Ureter (tissue), 1 donor: ENCODE results near the gene PLXNB1. TPM values are rescaled to one million over a fixed set of nuclear protein-coding genes. Genes with fewer than 3 reads are reported as not detected.

Source experiments
- DNase-seq: peaks from one replicate; pipeline ENCODE4 v3.0.0-alpha.2; 2020; ENCODE audit warnings: low spot score
- total RNA-seq: library from RNA; stranded (reverse); gene quantifications from one replicate; pipeline ENCODE4 v1.2.4, GENCODE V29; 2023
- donor health status: DM: yes; HTN: yes; CAD: no.

The PLXNB1 gene
- total RNA-seq, 1 donor from 2014 or later: 259 TPM

DNA sequence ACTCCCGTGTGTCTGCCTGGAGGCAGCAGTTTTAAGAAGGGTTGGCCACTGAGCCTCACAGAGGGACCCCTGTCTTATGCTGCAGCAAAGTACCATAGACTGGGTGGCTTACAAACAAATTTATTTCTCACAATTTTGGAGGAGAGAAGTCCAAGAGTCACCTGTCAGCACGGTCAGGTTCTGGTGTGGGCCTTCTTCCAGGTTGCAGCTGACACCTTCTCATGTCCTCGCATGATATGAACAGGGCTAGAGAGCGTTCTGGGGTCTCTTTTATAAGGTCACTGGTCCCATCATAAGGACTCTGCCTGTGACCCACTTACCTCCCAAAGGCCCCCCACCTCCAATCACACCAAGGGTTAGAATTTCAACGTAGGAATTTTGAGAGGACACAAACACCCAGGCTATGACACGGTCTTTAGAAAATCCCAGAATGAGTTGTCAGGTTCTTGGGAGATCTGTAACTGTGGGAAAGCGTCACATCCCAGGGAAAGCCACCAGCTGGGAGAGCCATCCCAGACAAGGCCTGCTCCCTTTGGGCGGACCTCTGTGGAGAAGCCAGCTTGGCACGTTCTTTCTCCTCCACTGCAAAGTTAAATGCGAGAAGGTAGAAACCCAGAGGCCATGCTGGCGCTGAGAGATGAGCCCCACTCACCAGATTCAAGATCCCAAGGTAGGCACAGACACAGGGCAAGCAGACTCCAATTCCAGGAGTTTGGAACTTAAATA, 58.1 kb downstream of the PLXNB1 start, which contains the start of gene FBXW12:
Gene FBXW12 (plus strand): TSS at position 569 of the 726 bp plus-strand sequence. CDS start 549 bp downstream, outside the sequence.
- no peak for DNase-seq

DNA sequence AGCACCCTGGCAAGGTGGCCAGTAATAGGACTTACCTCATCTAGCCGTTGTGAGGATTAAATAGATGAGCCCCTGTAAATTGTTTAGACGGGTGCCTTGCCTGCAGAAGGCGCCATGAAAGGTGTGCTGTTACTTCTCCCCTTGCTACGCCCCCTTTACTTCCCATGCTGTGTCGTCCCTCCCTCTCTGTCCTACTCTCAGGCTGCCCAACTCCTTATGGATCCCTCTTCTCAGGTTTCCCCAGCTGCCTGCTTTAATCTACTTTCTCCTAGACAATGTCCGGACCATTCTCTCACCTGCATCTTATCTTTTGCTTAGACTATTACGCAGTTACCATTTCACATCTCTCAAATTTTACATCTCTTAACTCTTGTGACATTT, 59.6 kb downstream of the PLXNB1 start:
- DNase-seq: no peak

- no peak for DNase-seq
These were observed 60.1 kb downstream of the PLXNB1 start for GRCh38 chr3:48369693-48370332.

DNA sequence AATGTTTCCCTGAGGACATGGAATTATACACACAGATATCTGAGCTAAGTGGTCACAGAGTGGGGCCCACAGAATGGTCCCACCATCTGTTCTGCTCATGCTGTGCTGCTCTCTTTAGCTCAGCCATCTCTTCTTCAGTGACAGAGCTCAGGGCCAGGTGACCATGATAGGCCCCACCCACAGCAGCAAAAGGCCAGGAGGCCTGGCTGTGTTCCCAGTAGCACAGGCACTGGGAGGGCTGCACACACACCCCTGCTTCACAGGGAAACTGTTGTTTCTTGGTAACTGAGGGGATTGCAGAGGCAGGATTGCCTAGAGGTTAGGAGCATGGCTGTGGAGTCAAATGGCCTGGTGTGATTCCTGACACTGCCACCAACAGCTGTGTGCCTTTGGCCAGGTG, 62.7 kb downstream of the PLXNB1 start:
- no peak for DNase-seq

GRCh38 chr3:48364840-48365239, 65.0 kb downstream of the PLXNB1 start:
- no peak for DNase-seq

- no peak for DNase-seq
These were observed 68.0 kb downstream of the PLXNB1 start for GRCh38 chr3:48361928-48362327.

GRCh38 chr3:48356419-48356818, 73.5 kb downstream of the PLXNB1 start:
- no peak for DNase-seq

DNA sequence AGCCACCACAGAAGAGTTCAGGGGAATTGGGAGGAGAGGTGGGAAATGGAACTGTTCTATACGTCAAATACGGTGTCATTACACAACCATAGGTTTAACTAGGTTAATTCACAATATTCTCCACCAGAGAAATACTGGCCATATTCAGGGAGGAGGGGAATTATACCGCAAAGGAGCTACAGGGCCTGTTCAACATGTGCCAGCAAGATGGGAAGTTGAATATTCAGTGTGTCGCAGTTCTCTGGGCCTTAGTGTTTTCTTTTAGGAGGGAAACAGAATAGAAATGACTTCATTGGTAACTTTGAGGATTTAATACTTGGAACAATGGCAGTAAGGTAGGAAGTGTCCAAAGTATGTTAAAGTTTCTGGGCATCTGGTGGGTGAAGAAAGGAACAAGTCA, 75.9 kb downstream of the PLXNB1 start:
- DNase-seq: no peak

Other genes with a start within 250 kb of the PLXNB1 start
- 2.1 TPM for gene CDC25A, start 241.7 kb downstream of the PLXNB1 start, total RNA-seq
- gene CAMP, start 206.6 kb downstream of the PLXNB1 start, total RNA-seq: 2.0 TPM
- 18.1 TPM for gene ZNF589, start 189.0 kb downstream of the PLXNB1 start, total RNA-seq
- 30.8 TPM for gene NME6, start 128.7 kb downstream of the PLXNB1 start, total RNA-seq
- 12.0 TPM for gene SPINK8, start 96.4 kb downstream of the PLXNB1 start, total RNA-seq
- 0.23 TPM for gene FBXW12, start 57.9 kb downstream of the PLXNB1 start, total RNA-seq
- gene CCDC51, start 10.0 kb upstream of the PLXNB1 start, total RNA-seq: 10.4 TPM
- gene TMA7, start 10.2 kb upstream of the PLXNB1 start, total RNA-seq: 237 TPM
- gene ATRIP, start 16.7 kb upstream of the PLXNB1 start, total RNA-seq: 9.6 TPM
- 294 TPM for gene SHISA5, start 74.1 kb upstream of the PLXNB1 start, total RNA-seq
- gene PFKFB4, start 126.7 kb upstream of the PLXNB1 start, total RNA-seq: 7.4 TPM
- 1.5 TPM for gene UCN2, start 133.7 kb upstream of the PLXNB1 start, total RNA-seq
- 62.9 TPM for gene COL7A1, start 165.2 kb upstream of the PLXNB1 start, total RNA-seq
- 178 TPM for gene UQCRC1, start 179.6 kb upstream of the PLXNB1 start, total RNA-seq
- not detected for gene TMEM89, start 191.7 kb upstream of the PLXNB1 start, total RNA-seq
- 12.3 TPM for gene SLC26A6, start 205.4 kb upstream of the PLXNB1 start, total RNA-seq
- gene CELSR3, start 232.8 kb upstream of the PLXNB1 start, total RNA-seq: 1.5 TPM